Stimulated activated CD4-positive, alpha-beta T cell treated with anti-CD3 and anti-CD28 coated beads, Interleukin-2, amount 100 ng/mL, for 48 hours (primary cell): ENCODE results near the gene SPTBN1.
"Not testable (repeated sequence)": the region's sequence is repeated elsewhere in the genome, so short reads cannot be mapped to it uniquely, and the experiment has no call there.

Experiments used
- DNase-seq, 2 donors: peaks; one replicate each; pipeline ENCODE4 v3.0.0-alpha.2; 2020

SPTBN1 gene

GRCh38 chr2:54504866-54505265 is 48.7 kb downstream of the SPTBN1 start:
- DNase-seq, result no peak

DNA sequence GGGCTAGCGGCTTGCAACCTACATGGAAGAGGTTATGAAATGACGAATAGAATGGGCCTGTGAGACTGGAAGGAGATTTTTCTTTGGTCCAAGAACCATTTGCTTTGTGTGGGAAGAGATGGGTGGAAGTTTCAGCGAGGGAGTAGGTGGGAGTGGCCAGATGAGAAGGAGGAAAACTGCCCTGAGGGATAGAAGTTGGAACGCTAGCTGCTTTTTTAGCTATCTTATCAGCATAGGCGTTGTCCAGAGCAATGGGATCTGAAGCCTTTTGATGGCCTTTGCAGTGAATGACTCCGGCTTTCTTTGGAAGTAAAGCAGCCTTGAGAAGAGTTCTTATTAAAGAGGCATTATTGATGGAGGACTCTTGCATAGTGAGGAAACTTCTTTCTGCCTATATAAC is 52.4 kb downstream of the SPTBN1 start:
- DNase-seq, result no peak

GRCh38 chr2:54509043-54509442 is 52.9 kb downstream of the SPTBN1 start:
- not testable (repeated sequence) for DNase-seq

- DNase-seq, result no peak
Measured at GRCh38 chr2:54510916-54511315, 54.8 kb downstream of the SPTBN1 start.

GRCh38 chr2:54512183-54512582 is 56.1 kb downstream of the SPTBN1 start:
- DNase-seq, result no peak

- DNase-seq, result no peak
Measured at GRCh38 chr2:54512663-54513362, 56.7 kb downstream of the SPTBN1 start.

DNA sequence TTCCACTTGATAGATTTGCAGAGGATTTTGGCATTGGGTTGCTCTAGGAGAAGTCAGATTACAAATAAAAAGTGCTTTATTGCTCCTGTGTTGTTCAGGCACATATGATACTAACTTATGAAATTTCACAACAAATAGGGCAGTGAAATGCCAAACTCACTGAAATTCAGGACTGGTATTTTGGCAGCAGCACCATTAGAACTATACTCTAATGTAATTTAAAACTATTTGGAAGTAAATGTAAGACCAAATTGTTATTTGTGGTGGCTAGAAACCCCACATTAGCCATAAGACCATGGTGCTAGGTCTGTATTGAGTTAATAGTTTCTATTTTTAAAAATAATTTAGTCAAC is 57.2 kb downstream of the SPTBN1 start:
- DNase-seq, result no peak

DNA sequence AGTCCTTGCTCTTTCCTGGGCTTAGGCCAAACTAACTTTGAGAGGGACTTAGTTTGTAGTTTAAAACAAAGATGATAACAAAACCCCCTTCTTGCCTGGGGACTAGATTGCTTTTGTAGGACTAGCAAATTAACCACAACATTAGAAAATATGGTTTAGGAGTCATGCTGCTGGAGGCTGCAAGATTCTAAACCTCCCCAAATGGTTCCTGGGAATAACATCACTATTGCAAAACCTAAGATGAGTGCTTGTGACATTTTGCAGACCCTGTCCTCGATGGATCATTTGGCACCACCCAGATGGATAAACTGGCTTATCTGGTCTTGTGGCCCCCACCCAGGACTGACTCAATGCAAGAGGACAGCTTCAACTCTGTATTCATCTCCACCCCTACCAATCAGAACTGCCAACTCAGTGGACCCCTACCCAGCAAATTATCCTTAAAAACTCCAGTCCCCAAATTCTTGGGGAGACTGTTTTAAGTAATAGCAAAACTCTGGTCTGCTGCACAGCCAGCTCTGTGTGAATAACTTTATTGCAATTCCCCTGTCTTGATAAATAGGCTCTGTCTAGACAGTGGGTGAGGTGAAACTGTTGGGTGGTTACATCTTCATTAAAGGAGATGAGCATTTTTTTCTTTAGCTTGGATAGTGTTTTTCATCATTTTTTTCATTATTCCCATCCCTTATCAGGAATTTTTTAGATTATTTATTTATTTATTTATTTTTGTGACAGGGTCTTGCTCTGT is 58.9 kb downstream of the SPTBN1 start:
- DNase-seq, result no peak

- DNase-seq, result no peak
Measured at GRCh38 chr2:54516842-54517241, 60.7 kb downstream of the SPTBN1 start.

DNA sequence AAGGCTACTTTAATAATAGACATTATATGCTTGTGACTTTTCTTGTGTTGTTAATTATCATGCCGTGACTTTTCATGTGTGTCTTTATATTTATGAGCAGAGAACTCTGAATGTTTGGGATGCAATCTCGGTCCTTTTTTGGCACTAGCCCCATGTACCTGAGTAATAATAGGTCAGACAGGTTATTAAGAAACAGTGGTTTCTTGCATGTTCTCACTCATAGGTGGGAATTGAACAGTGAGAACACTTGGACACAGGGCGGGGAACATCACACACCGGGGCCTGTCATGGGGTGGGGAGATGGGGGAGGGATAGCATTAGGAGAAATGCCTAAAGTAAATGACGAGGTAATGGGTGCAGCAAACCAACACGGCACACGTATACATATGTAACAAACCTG is 61.9 kb downstream of the SPTBN1 start:
- DNase-seq, result not testable (repeated sequence)

DNA sequence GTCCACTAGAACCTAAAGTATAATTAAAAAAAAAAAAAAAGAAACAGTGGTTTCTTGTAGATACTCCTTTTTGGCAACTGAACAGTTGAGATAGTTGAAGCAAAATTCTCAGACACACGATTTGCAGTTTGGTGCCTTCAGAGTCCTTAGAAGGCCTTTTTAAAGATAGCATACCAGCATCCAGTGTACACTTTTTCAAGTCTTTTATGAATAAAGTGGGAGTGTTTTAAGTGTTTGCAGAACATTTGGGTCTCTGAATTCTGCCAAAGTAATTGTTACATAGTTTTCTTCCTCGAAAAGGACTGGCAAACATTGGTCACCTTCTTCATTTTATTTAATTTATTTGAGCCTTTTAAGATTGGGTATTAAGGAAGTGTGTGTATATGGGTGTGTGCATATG is 62.3 kb downstream of the SPTBN1 start:
- DNase-seq, result no peak

GRCh38 chr2:54519841-54520459 is 63.8 kb downstream of the SPTBN1 start:
- no peak for DNase-seq

GRCh38 chr2:54520687-54521086 is 64.6 kb downstream of the SPTBN1 start:
- DNase-seq, result no peak

GRCh38 chr2:54522624-54523281 is 66.6 kb downstream of the SPTBN1 start:
- peak; percentile 52 to 63 for DNase-seq

DNA sequence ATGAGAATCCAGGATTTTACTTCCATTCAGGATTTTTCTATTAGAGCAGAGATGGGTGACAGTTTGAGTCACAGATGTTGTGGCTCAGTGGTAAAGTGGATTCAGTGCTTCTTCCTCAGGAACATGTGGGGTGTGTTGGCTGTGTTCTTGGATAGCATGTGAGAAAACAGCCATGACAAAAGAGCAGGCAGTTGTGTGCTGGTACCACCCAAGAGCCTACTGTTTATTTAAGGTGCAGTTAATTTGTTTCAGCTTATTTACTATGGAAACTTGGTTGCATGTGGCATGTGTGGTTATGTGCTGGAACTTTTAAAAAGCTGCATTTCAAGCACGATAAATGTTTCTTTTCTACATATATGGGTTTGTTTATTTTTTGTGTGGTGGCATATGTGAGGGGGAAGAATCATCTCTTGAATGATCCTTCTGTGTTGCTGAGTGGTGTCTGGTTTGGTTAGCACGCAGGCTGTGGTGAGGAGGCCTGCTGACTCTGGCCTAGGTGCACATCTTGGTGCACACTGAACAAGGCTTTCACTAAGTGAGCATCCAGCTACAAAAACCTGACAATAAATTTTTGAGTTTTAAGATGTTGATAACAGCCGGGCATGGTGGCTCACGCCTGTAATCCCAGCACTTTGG is 67.3 kb downstream of the SPTBN1 start:
- no peak for DNase-seq

DNA sequence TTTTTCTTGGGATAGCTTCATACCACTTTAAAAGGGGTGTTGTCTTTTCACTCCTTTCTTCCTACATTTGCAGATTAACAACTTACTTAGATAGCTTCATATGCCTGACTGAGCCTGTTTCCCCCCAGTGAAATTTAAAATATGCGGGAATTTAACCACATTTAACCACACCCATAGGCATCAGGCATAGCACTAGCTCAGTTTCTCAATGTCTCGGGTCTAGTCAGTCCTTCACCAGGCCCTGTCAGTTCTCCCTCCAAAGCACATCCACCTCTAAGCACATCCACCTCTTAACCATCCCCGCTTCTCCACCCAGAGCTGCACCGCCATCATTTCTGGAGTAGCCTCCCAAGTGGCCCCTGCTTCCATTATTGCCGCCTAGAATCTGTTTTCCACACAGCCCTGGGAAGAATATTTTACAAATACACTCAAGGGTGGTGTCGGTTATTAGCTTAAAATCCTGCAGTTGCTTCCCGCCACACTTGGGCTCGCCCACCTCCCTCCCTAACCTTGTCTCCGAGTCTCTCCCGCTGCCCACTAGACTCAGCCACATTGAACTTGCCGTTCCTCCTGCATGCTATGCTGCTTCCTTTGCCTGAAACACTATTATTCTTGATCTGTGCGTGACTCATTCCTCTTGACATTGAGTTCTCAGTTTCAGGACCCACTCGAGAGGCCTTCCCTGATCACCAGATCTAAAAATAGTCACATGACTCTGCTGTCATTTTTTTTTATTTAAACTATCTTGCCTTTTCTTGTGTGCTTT is 68.3 kb downstream of the SPTBN1 start:
- DNase-seq, result peak in 1 of 2 donors; percentile 6

GRCh38 chr2:54525321-54525720 is 69.2 kb downstream of the SPTBN1 start:
- no peak for DNase-seq

DNA sequence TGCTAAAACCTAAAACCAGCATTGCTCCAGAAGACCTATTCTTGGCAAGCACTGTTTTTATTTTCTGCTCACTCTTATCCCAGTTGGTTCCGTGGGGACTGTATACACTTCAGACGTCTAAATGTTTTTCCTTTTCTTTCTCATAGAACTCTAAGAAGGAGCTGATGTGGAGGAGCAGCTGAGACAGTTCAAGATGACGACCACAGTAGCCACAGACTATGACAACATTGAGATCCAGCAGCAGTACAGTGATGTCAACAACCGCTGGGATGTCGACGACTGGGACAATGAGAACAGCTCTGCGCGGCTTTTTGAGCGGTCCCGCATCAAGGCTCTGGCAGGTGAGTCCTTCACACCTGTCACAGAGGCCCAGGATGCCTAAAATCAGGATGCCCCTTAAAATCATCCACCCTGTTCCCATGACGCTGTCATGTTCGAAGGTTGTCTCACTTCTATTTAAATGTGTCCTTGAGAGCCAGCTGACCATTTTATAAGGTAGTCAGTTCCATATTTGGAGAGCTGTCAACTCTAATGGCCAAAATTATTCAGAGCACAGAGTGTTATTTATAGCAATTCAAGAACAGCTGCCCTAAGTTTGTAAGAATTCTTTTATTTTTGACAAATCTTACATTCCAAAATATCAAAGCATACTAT is 70.2 kb downstream of the SPTBN1 start:
- DNase-seq, result no peak

GRCh38 chr2:54528311-54528955 is 72.3 kb downstream of the SPTBN1 start:
- no peak for DNase-seq

DNA sequence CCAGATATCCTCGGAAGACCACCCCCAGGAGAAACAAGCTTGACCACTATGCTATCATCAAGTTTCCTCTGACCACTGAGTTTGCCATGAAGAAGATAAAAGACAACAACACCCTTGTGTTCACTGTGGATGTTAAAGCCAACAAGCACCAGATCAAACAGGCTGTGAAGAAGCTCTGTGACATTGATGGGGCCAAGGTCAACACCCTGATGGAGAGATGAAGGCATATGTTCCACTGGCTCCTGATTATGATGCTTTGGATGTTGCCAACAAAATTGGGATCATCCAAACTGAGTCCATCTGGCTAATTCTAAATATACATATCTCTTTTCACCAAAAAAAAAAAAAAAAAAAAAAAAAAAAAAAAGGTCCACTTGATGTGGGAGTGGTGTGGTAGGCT is 73.4 kb downstream of the SPTBN1 start:
- not testable (repeated sequence) for DNase-seq

- no peak for DNase-seq
Measured at GRCh38 chr2:54529935-54530334, 73.8 kb downstream of the SPTBN1 start.
